ENCODE measurements around the gene AKNA. TPM values are rescaled to one million over a fixed set of nuclear protein-coding genes. Genes with fewer than 3 reads are reported as not detected.

The AKNA gene
- polyA plus RNA-seq, 1 of the 3 experiments (the other 2 are of a cell fraction): 0.84 TPM

- Histone ChIP-seq H3K9ac (no peak overlapping the region), H3K27ac (ENCODE audit: low read depth in 2 of 2, low read length in 1 of 2) (no peak overlapping the region), H3K4me1 (ENCODE audit: control insufficient read depth in 1 of 2, insufficient read depth in 2 of 2, low read depth in 1 of 2, low read length in 1 of 2) (peaks cover 6 to 8% of the 10 kb centered on the region in 2 experiments; a peak in 3 of 4 replicates), H3K9me3 (no peaks in the 10 kb centered on the region), H2AFZ (ENCODE audit: low read depth) (no peak overlapping the region), H3F3A (replicated peaks; ENCODE audit: insufficient read depth) (peaks cover 1% of the 10 kb centered on the region), H3K36me3 (replicated peaks in 1 of 2; ENCODE audit: control insufficient read depth in 1 of 2, insufficient read depth in 2 of 2, low read length in 1 of 2) (no peaks in the 10 kb centered on the region), H3K79me2 (ENCODE audit: insufficient read depth) (no peaks in the 10 kb centered on the region), H3K4me2 (no peak overlapping the region), H3K9me2 (no peaks in the 10 kb centered on the region), H4K20me1 (ENCODE audit: insufficient read depth) (no peaks in the 10 kb centered on the region), H3K27me3 (ENCODE audit: insufficient read depth) (no peaks in the 10 kb centered on the region), H3K4me3 (ENCODE audit: low read depth in 2 of 2, low read length in 1 of 2) (no peak overlapping the region)
- ChIA-PET POLR2A (no interaction called here), CTCF (interaction anchor here (1.5 kb wide), 1 partner anchor 41 kb away, joined by 3 read pairs; no protein-coding TSS in a partner anchor)
- no peak for DNase-seq
- TF ChIP-seq USF2 (IDR thresholded peaks at IDR 0.05; ENCODE audit: borderline replicate concordance, low read depth, low read length) (no peak), YY1 (IDR thresholded peaks at IDR 0.05; ENCODE audit: low read depth) (no peak)
- 92% methylated on average over 11 of the region's 11 CpGs for WGBS (ENCODE audit: low lambda C conversion rate)
Observed at GRCh38 chr9:114344188-114344566, 43.6 kb downstream of the AKNA start.

- Histone ChIP-seq H3K4me3 (ENCODE audit: low read depth in 2 of 2, low read length in 1 of 2) (no peak overlapping the region), H3K36me3 (replicated peaks in 1 of 2; ENCODE audit: control insufficient read depth in 1 of 2, insufficient read depth in 2 of 2, low read length in 1 of 2) (no peaks in the 10 kb centered on the region), H4K20me1 (ENCODE audit: insufficient read depth) (no peaks in the 10 kb centered on the region), H3K4me1 (ENCODE audit: control insufficient read depth in 1 of 2, insufficient read depth in 2 of 2, low read depth in 1 of 2, low read length in 1 of 2) (peaks cover 4 to 6% of the 10 kb centered on the region in 2 experiments; a peak in 1 of 4 replicates), H3K79me2 (ENCODE audit: insufficient read depth) (no peaks in the 10 kb centered on the region), H3K27me3 (ENCODE audit: insufficient read depth) (no peaks in the 10 kb centered on the region), H3K27ac (ENCODE audit: low read depth in 2 of 2, low read length in 1 of 2) (no peak overlapping the region), H3K9me3 (no peaks in the 10 kb centered on the region), H2AFZ (ENCODE audit: low read depth) (no peak overlapping the region), H3K4me2 (no peak overlapping the region), H3K9ac (no peak overlapping the region), H3F3A (replicated peaks; ENCODE audit: insufficient read depth) (no peaks in the 10 kb centered on the region), H3K9me2 (no peaks in the 10 kb centered on the region)
- no peak for DNase-seq
- CTCF ChIA-PET: interaction anchor here (1.5 kb wide), 1 partner anchor 42 kb away, joined by 3 read pairs; no protein-coding TSS in a partner anchor
- POLR2A ChIA-PET: no interaction called here
- WGBS (ENCODE audit: low lambda C conversion rate): 90% methylated on average over 9 of the region's 9 CpGs
- no peak for TF ChIP-seq MAX (IDR thresholded peaks at IDR 0.05; ENCODE audit: low read depth)
- no peak for TF ChIP-seq GATA2 (CRISPR knock-in tag; IDR thresholded peaks at IDR 0.05)
- no peak for TF ChIP-seq RFX5 (IDR thresholded peaks at IDR 0.05; ENCODE audit: low read length)
- TF ChIP-seq IRF3 (IDR thresholded peaks at IDR 0.05; ENCODE audit: low read depth, low read length): no peak
- TF ChIP-seq TCF12 (IDR thresholded peaks at IDR 0.05): no peak
- TF ChIP-seq REST (IDR thresholded peaks at IDR 0.05; ENCODE audit: low read depth, low read length): no peak
- no peak for TF ChIP-seq PBX3 (IDR thresholded peaks at IDR 0.05)
- TF ChIP-seq JUND (IDR thresholded peaks at IDR 0.05): no peak
- no peak for TF ChIP-seq TEAD4 (IDR thresholded peaks at IDR 0.05; ENCODE audit: borderline replicate concordance, insufficient read depth)
- no peak for TF ChIP-seq FOXJ3 (CRISPR knock-in tag; IDR thresholded peaks at IDR 0.05)
- no peak for TF ChIP-seq ZBTB33 (IDR thresholded peaks at IDR 0.05; ENCODE audit: borderline replicate concordance, low read depth)
- no peak for TF ChIP-seq RAD21 (IDR thresholded peaks at IDR 0.05; ENCODE audit: low read length)
- TF ChIP-seq MXI1 (IDR thresholded peaks at IDR 0.05; ENCODE audit: low read depth, low read length): no peak
- no peak for TF ChIP-seq ELF1 (IDR thresholded peaks at IDR 0.05)
- no peak for TF ChIP-seq CHD2 (IDR thresholded peaks at IDR 0.05; ENCODE audit: low read length, partially characterized antibody)
Observed at GRCh38 chr9:114343471-114344187, 44.2 kb downstream of the AKNA start.
